Neural progenitor cell (in vitro differentiated cells): ENCODE results near the gene HTD2.

Source experiments
- EZH2 ChIP-seq: fragments of 200-600 bp; sonication (generic); IDR thresholded peaks from 2 replicates; pipeline ENCODE4 v1.6.1; 2017; ENCODE audit warnings: antibody characterized with exemption, mild to moderate bottlenecking, moderate library complexity
- TF ChIP-seq, protein P1 (sequence below): fragments of 200-600 bp; sonication (generic); IDR thresholded peaks from 2 replicates; pipeline ENCODE4 v1.5.1; 2017; ENCODE audit warnings: antibody characterized with exemption, mild to moderate bottlenecking

DNA sequence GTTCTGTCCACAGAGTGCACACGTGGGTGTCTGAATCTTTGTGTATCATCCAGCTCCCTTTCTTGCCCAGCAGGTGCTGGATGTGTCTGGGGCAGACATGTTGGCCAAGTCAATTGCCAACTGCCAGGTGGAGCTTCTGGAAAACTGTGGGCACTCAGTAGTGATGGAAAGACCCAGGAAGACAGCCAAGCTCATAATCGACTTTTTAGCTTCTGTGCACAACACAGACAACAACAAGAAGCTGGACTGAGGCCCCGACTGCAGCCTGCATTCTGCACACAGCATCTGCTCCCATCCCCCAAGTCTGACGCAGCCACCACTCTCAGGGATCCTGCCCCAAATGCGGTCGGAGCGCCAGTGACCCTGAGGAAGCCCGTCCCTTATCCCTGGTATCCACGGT lies 12.8 kb upstream of the HTD2 start:
- TF ChIP-seq, protein P1, sequence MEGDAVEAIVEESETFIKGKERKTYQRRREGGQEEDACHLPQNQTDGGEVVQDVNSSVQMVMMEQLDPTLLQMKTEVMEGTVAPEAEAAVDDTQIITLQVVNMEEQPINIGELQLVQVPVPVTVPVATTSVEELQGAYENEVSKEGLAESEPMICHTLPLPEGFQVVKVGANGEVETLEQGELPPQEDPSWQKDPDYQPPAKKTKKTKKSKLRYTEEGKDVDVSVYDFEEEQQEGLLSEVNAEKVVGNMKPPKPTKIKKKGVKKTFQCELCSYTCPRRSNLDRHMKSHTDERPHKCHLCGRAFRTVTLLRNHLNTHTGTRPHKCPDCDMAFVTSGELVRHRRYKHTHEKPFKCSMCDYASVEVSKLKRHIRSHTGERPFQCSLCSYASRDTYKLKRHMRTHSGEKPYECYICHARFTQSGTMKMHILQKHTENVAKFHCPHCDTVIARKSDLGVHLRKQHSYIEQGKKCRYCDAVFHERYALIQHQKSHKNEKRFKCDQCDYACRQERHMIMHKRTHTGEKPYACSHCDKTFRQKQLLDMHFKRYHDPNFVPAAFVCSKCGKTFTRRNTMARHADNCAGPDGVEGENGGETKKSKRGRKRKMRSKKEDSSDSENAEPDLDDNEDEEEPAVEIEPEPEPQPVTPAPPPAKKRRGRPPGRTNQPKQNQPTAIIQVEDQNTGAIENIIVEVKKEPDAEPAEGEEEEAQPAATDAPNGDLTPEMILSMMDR, result no peak
- no peak for TF ChIP-seq EZH2
